K562 (cell line): Measurements from ENCODE around the gene TRPC4AP. TPM values are rescaled to one million over a fixed set of nuclear protein-coding genes. Genes with fewer than 3 reads are reported as not detected.
A peak's percentile ranks its signal among the peaks of the same experiment; 100 is the strongest.

ENCODE experiments used
- CREM ChIP-seq: IDR thresholded peaks from 2 replicates; pipeline ENCODE4 v1.6.1; 2014; ENCODE audit warnings: antibody characterized with exemption, low read depth
- GATAD2A ChIP-seq: fragments of 450-650 bp; IDR thresholded peaks from 2 replicates; pipeline ENCODE4 v1.6.1; 2017
- KAT8 ChIP-seq: fragments of 450-650 bp; IDR thresholded peaks from 2 replicates; pipeline ENCODE4 v1.6.1; 2016; ENCODE audit warnings: low read depth, mild to moderate bottlenecking
- NFE2L1 ChIP-seq: fragments of 450-650 bp; IDR thresholded peaks from 2 replicates; pipeline ENCODE4 v1.6.1; 2016; ENCODE audit warnings: missing genetic modification characterization, low read depth, mild to moderate bottlenecking, missing compliant biosample characterization, moderate library complexity, borderline replicate concordance
- PKNOX1 ChIP-seq: fragments of 450-650 bp; IDR thresholded peaks from 2 replicates; pipeline ENCODE4 v1.6.1; 2016
- POLR2B ChIP-seq: fragments of 450-650 bp; IDR thresholded peaks from 2 replicates; pipeline ENCODE4 v1.6.1; 2018; ENCODE audit warnings: low read depth; ENCODE audit not compliant: partially characterized antibody
- PURB ChIP-seq: sonication (generic); formaldehyde crosslinking; IDR thresholded peaks from 2 replicates; pipeline ENCODE4 v1.9.0; 2021; ENCODE audit warnings: low read depth, mild to moderate bottlenecking, missing genetic modification reagents
- RCOR1 ChIP-seq, 2 experiments: IDR thresholded peaks; 2 replicates each; pipeline ENCODE4 v1.6.1; 2012; ENCODE audit warnings: low read depth in 2 of 2, low read length in 2 of 2, borderline replicate concordance in 1 of 2, improper control_type of control experiment in 1 of 2
- ZBTB8A ChIP-seq: fragments of 450-650 bp; IDR thresholded peaks from 2 replicates; pipeline ENCODE4 v1.6.1; 2018; ENCODE audit warnings: mild to moderate bottlenecking, moderate library complexity; ENCODE audit not compliant: partially characterized antibody
- ZEB2 ChIP-seq: fragments of 450-650 bp; IDR thresholded peaks from 2 replicates; pipeline ENCODE4 v1.6.1; 2016
- ZFX ChIP-seq: sonication (generic); formaldehyde crosslinking; IDR thresholded peaks from 2 replicates; pipeline ENCODE4 v1.8.0; 2022; ENCODE audit warnings: mild to moderate bottlenecking, missing genetic modification reagents, moderate library complexity
- ZNF507 ChIP-seq: conservative IDR thresholded peaks from 2 replicates; pipeline ENCODE4 v1.6.1; 2017; ENCODE audit warnings: missing genetic modification characterization, missing compliant biosample characterization
- ZNF57 ChIP-seq: fragments of 450-650 bp; formaldehyde crosslinking; IDR thresholded peaks from 2 replicates; pipeline ENCODE4 v1.4.0; 2020; ENCODE audit warnings: mild to moderate bottlenecking, moderate library complexity
- polyA plus RNA-seq, 8 experiments: library from polyadenylated mRNA; depleted of rRNA in 4 of 8; stranded (reverse) in 5 of 8; unstranded in 3 of 8; fragments of >200 nt; fragmentation: Nextera tagmentation in 2 of 8; fragmentation: Illumina TruSeq in 1 of 8; extraction: Ambion mirVana in 2 of 8; extraction: Trizol in 1 of 8; gene quantifications; 2 replicates each; pipeline versions ENCODE4 v1.2.1 to v1.2.3, GENCODE V29; 2011 to 2014; ENCODE audit warnings: inconsistent platforms in 1 of 8, missing spikeins in 1 of 8
- total RNA-seq, 7 experiments: library from RNA; depleted of rRNA in 6 of 7; stranded (reverse); fragments of >200 nt in 6 of 7; fragmentation: Illumina TruSeq in 2 of 7; extraction: Trizol in 2 of 7; gene quantifications; 2 replicates each; pipeline versions ENCODE4 v1.2.1 to v1.2.3, GENCODE V29; 2011 to 2021; ENCODE audit warnings: low replicate concordance in 1 of 7
- TF ChIP-seq, protein P1 (sequence below), 2 experiments: IDR thresholded peaks in 1 of 2; conservative IDR thresholded peaks in 1 of 2; 2 replicates each; pipeline ENCODE4 v1.6.1; 2016; ENCODE audit warnings: low read depth in 2 of 2, mild to moderate bottlenecking in 1 of 2, missing compliant biosample characterization in 1 of 2, missing genetic modification characterization in 1 of 2, moderate library complexity in 1 of 2
- TF ChIP-seq, protein P2 (sequence below), 2 experiments: fragments of 450-650 bp in 1 of 2; sonication (generic) in 1 of 2; formaldehyde crosslinking in 1 of 2; IDR thresholded peaks; 2 replicates each; pipeline versions ENCODE4 v1.7.1 to v1.9.0; 2016 to 2022; ENCODE audit warnings: inconsistent platforms in 1 of 2, mild to moderate bottlenecking in 1 of 2, missing genetic modification reagents in 1 of 2

The TRPC4AP gene
- total and polyA plus RNA-seq, 9 of the 15 experiments (the other 6 are each of a cell fraction or from before 2014, with no cell fraction given) = 2.3 to 70.3 (median 33.3) TPM

- TF ChIP-seq, protein P1, sequence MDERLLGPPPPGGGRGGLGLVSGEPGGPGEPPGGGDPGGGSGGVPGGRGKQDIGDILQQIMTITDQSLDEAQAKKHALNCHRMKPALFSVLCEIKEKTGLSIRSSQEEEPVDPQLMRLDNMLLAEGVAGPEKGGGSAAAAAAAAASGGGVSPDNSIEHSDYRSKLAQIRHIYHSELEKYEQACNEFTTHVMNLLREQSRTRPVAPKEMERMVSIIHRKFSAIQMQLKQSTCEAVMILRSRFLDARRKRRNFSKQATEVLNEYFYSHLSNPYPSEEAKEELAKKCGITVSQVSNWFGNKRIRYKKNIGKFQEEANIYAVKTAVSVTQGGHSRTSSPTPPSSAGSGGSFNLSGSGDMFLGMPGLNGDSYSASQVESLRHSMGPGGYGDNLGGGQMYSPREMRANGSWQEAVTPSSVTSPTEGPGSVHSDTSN (CRISPR knock-in tag; IDR thresholded peaks at IDR 0.05; ENCODE audit: low read depth) = peak; percentile 47; the same call in 1 of the 2 replicates
- TF ChIP-seq, protein P1 (tag; conservative IDR thresholded peaks at IDR 0.05; ENCODE audit: low read depth) = peak; percentile 91
- no peak for TF ChIP-seq ZNF57 (CRISPR knock-in tag)
- no peak for TF ChIP-seq GATAD2A
- no peak for TF ChIP-seq NFE2L1 (tag)
- TF ChIP-seq, protein P2, sequence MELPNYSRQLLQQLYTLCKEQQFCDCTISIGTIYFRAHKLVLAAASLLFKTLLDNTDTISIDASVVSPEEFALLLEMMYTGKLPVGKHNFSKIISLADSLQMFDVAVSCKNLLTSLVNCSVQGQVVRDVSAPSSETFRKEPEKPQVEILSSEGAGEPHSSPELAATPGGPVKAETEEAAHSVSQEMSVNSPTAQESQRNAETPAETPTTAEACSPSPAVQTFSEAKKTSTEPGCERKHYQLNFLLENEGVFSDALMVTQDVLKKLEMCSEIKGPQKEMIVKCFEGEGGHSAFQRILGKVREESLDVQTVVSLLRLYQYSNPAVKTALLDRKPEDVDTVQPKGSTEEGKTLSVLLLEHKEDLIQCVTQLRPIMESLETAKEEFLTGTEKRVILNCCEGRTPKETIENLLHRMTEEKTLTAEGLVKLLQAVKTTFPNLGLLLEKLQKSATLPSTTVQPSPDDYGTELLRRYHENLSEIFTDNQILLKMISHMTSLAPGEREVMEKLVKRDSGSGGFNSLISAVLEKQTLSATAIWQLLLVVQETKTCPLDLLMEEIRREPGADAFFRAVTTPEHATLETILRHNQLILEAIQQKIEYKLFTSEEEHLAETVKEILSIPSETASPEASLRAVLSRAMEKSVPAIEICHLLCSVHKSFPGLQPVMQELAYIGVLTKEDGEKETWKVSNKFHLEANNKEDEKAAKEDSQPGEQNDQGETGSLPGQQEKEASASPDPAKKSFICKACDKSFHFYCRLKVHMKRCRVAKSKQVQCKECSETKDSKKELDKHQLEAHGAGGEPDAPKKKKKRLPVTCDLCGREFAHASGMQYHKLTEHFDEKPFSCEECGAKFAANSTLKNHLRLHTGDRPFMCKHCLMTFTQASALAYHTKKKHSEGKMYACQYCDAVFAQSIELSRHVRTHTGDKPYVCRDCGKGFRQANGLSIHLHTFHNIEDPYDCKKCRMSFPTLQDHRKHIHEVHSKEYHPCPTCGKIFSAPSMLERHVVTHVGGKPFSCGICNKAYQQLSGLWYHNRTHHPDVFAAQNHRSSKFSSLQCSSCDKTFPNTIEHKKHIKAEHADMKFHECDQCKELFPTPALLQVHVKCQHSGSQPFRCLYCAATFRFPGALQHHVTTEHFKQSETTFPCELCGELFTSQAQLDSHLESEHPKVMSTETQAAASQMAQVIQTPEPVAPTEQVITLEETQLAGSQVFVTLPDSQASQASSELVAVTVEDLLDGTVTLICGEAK (IDR thresholded peaks at IDR 0.05) = no peak
- TF ChIP-seq, protein P2 (CRISPR knock-in tag; IDR thresholded peaks at IDR 0.05) = no peak
- peak; percentile 33; the same call in 1 of the 2 replicates for TF ChIP-seq ZFX
- no peak for TF ChIP-seq ZBTB8A
- no peak for TF ChIP-seq ZNF507 (tag)
- TF ChIP-seq RCOR1 (IDR thresholded peaks at IDR 0.05; ENCODE audit: borderline replicate concordance in 1 of 2, low read depth in 2 of 2, low read length in 2 of 2) = 0 out of 4 replicates have a peak, but pooled peaks of 1 of the 2 experiments have one; percentile 24
- peak; percentile 93 for TF ChIP-seq PKNOX1
- no peak for TF ChIP-seq POLR2B
- no peak for TF ChIP-seq KAT8
- TF ChIP-seq PURB (CRISPR knock-in tag) = no peak
- no peak for TF ChIP-seq ZEB2
- TF ChIP-seq CREM = no peak
Measured at GRCh38 chr20:35121186-35121585, 28.6 kb upstream of the TRPC4AP start (continued).
